NK-92 (cell line): ENCODE measurements around the gene STIP1.
"Not testable (repeated sequence)": the region's sequence is repeated elsewhere in the genome, so short reads cannot be mapped to it uniquely, and the experiment has no call there.

Experiments
- DNase-seq: peaks from one replicate; lab custom pipeline; 2025; ENCODE audit not compliant: unreplicated experiment; lab: John Stamatoyannopoulos, UW

Gene STIP1

DNA sequence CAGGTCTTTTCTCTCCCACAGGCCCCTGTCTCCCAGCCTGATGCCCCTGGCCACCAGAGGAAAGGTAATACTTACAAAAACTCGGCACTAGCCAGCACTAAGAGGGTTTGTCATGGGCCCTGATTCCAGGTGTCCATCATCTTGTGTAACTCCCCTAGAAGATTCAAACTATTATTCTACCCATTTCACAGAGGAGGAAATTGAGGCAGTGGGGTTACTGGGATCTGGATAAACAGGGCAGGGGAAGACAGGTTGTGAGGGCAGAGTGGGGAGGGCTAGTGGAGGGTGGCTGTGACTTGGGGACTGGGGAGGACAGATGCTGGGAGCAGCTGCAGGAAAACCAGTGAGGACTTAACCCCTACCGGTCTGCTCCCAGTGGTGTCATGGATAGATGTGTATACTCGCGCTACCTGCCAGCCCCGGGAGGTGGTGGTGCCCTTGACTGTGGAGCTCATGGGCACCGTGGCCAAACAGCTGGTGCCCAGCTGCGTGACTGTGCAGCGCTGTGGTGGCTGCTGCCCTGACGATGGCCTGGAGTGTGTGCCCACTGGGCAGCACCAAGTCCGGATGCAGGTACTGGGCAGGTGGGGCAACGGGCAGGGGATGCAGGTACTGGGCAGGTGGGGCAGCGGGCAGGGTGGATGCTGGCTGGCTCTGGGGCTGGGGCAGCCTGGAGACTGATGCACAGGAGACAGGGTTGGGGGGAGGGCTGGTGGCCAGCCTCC is 49.6 kb downstream of the STIP1 start:
- no peak for DNase-seq

DNA sequence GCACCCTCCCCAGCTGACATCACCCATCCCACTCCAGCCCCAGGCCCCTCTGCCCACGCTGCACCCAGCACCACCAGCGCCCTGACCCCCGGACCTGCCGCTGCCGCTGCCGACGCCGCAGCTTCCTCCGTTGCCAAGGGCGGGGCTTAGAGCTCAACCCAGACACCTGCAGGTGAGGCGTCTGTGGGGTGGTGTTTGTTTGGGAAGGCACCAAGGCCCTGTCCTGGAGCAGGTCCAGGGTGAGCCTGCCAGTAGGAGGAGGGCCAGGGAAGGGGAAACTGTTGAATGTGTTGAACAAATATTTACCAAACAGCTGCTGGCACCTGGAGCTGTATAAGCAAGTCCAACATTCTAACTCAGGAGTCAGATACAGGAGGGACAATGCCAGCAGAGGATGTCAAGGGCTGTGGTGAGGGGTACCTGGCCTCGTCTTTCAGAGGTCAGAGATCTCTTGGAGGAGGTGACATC is 51.5 kb downstream of the STIP1 start:
- no peak for DNase-seq

- no peak for DNase-seq
These were observed 52.1 kb downstream of the STIP1 start for GRCh38 chr11:64238076-64238475.

DNA sequence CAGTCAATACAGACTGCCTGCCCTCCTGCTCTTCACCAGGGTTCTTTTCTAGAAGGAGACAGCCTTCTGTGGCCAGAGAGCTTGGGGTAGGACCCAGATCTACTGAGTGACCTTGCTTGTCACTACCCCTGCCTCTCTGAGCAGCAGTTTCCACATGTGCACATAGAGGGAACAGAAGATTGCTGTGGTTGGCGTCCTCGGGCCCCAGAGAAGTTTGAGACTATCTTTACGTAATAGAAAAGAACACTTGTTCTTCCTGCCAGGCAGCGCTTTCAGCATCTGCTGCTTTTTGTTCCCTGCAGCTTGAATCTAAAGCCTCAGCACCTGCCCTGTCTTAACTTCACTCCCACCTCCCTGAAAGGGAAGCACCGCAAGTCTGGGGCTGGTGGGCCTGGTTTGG is 53.0 kb downstream of the STIP1 start:
- DNase-seq, result no peak

- no peak for DNase-seq
These were observed 53.9 kb downstream of the STIP1 start for GRCh38 chr11:64239662-64240434.

DNA sequence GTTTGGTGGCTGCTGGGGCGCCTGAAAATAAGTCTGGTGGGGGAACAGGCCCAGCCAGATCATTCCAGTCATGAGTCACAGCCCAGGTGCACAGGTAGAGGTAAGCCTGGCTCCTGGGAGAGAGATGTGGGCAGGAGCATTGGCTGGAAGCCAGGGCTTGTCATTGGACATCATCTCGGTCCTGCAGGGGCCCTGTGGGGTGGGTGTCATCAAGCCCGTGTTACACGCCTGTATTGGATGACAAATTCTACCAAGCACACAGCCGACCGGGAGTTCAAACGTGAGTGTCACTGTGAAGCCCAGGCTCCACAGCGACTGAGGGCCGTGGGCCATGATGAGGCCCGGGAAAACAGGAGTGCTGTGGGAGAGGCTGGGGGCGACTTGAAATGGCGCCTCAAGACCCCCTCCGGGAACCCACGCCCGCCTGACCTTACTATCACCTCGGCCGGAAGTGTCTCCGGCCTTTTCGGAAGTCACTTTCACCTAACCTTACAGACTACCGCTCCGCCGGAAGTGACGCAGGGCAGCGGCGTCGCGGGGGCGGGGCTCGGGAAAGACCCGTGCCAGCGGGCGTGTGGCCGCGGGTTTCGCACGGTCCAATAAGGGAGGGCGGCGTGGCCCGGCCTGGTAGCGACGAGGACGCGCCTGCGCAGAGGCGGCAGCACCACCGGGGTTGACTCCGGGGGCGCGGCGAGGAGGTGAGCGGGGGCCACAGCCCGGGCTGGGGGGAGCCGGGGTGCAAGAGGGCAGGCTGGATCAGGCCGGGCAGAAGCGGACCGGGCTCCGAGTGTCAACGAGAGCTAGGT is 54.7 kb downstream of the STIP1 start, which contains the start of gene FKBP2:
Gene FKBP2, plus strand, starts transcription at position 661 of the 806 bp plus-strand sequence. CDS start 1,293 bp downstream, outside the sequence.
- peak; percentile 88 for DNase-seq

GRCh38 chr11:64241241-64241490 is 55.2 kb downstream of the STIP1 start:
- peak; percentile 95 for DNase-seq

DNA sequence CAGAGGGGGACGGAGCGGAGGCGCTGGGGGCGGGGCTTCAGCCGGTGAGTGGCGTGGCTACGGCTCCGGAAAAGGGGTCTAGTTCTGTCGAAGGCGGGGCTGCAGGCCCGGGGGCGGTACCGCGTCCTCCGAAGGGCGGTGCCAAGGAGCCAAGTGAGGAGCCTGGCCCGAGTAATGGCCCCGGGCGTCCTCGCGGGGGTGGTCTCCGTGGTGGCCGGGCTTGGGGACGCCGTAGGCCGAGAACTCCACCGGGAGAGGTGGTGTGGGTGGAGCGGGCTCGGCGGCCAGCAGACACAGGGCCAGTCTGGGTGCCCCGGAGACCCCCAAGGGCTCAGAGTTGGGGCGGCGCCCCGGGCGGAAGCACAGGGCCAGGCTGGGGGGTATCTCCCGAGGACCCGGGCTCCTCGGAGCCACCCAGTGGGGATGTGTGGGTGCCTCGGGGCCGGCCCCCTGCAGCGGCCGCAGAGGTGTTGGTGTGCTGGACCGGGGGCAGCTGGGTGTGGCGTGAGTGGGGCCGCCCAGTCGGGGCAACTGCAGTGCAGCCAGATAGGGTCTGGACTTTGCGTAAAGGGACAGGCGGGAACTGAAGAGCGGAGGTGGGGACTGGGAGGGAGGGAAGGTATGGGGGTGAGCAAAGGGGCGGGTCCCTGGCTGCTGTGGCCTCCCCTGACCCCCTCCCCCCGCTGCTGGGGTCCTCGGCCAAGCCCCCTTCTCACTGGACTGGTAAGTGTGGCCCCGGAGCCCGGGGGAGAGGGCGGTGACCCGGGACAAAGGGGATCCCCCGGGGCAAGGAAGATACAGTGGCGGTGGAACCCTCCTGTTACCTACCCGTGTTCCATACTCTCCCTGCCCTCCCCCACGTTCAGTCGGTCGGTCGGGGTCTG is 55.8 kb downstream of the STIP1 start:
- DNase-seq, result no peak

DNA sequence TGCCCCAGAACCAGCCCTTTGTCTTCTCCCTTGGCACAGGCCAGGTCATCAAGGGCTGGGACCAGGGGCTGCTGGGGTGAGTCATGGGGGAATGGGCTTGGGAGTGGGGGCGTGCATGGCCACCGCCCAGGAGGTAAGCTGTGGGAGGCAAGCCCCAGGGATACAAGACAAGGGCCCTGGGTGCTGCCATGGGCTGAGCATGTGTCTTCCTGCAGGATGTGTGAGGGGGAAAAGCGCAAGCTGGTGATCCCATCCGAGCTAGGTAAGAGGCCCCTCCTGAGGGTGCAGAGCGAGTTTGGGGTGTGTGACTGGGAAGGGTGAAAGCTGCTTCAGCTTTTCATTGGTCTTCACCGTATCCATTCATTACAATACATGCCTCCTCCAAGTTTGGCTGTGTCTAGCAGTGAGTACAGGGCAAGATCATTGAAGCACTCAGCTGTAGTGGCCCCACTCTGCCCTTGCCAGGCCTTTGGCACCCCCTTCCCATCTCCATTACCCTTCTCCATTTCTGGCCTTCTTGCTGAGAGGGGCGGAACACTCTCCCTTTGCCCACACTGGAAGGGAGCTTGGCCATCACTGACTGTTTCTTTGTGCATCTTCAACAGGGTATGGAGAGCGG is 57.4 kb downstream of the STIP1 start:
- no peak for DNase-seq

DNA sequence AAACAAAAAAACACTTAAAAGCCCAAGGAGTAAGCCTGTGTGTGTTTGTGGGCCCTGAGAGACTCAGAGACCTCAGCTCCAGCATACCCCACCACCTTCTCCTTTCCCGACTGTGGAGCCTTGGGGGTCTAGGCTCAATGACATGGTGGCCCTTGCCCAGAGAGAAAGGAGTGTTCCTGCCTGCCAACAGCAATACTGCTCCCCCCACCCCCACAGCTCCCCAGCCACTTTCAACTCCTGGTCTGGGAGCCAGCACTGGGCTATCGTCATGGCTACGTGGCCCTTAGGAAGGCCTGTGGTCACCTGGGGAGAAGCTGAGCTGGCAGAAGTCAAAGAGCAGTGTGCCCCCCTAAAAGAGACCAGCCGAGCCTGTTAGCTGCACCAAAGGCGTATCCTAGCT is 58.1 kb downstream of the STIP1 start:
- DNase-seq, result no peak

DNA sequence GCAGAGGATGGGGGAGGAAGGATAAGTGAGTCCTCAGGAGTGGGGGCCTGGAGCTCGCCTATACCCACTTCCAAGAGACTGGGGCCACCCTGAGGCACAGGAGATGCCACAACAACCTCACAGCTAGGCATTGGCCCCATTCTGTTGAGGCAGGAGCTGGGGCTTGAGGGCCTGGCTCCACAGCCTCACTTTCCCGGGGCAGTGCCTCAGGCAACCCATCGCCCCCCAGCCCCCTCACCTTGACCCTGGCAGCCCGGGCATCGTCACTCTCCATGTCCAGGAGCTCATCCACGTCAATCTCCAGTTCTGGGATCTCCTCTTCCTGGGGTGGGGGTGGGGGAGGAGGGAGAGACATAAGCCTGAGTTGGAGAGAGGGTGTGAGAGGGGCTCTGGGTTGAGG is 59.0 kb downstream of the STIP1 start:
- DNase-seq, result no peak

DNA sequence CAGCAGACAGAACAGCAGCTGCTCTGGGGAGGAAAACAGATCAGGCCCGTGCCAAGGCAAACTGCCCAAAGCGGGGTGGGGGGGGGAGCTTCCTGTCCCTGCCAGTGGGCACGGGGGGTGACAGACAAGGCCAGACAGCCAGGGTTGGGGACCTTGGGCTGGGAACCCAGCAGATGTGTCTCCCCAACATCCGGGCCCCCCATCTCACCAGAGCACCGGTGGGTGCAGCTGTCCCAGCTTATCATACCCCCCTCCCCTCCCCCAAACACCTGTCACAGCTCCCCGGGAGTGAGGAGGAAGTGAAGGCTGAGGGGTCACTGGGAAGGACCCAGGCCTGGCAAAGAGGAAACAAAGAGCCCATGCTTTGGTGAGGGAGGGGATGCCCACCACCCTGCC is 59.4 kb downstream of the STIP1 start:
- DNase-seq, result no peak

GRCh38 chr11:64245797-64246620 is 60.0 kb downstream of the STIP1 start:
- DNase-seq, result no peak

GRCh38 chr11:64246621-64246870 is 60.6 kb downstream of the STIP1 start:
- not testable (repeated sequence) for DNase-seq

- no peak for DNase-seq
These were observed 61.1 kb downstream of the STIP1 start, which contains the start of gene PPP1R14B for GRCh38 chr11:64246871-64247728. TSS of gene PPP1R14B (minus strand) at chr11:64246943. CDS start at chr11:64246673, 270 bp downstream.

- DNase-seq, result no peak
These were observed 62.0 kb downstream of the STIP1 start for GRCh38 chr11:64247729-64248531.

DNA sequence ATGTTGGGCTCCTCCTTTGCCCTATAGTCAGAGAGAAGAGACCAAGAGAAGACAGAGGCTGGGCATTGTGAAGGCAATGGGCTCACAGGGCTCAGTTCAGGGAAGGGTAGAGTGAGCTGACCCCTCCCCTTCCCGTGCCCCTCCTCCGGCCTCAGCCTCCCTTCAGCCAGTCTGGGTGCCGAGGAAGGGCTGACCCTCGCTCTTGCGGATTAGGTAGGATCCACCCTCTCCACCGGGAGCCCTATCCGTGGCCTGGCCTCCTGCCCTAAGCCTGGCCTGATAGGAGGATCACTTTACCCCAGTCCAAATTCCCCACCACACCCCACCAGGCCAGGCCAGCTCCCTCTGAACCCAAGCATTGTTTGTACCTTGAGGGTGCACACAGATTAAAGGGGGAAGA is 62.6 kb downstream of the STIP1 start:
- DNase-seq, result no peak

GRCh38 chr11:64249038-64249437 is 63.1 kb downstream of the STIP1 start:
- no peak for DNase-seq
